SK-N-SH (cell line): ENCODE data around the gene AIPL1. TPM values are rescaled to one million over a fixed set of nuclear protein-coding genes. Genes with fewer than 3 reads are reported as not detected.

Experiments
- CTCF ChIA-PET: fragments of 300-600, 350-600 bp; formaldehyde crosslinking; extraction: SDS; loops from one replicate; lab custom pipeline; 2021; lab: Yijun Ruan, JAX
- POLR2A ChIA-PET: fragments of 350-600 bp; sonication (Branson Sonifier 250); formaldehyde crosslinking; extraction: SDS; loops from one replicate; lab custom pipeline; 2020; ENCODE audit warnings: antibody characterized with exemption, inconsistent platforms; lab: Yijun Ruan, JAX
- DNase-seq: peaks from one replicate; pipeline ENCODE4 v3.0.0; 2012
- H2AFZ ChIP-seq: fragments of 200-600 bp; sonication (generic); 2 replicates; pipeline ENCODE4 v1.8.1; 2016; ENCODE audit warnings: antibody characterized with exemption, mild to moderate bottlenecking, low read depth
- H3F3A ChIP-seq: fragments of 200-600 bp; sonication (generic); replicated peaks from 2 replicates; pipeline ENCODE3; 2016; ENCODE audit warnings: antibody characterized with exemption, mild to moderate bottlenecking; ENCODE audit not compliant: insufficient read depth
- H3K27ac ChIP-seq, 2 experiments: fragments of 200-500 bp in 1 of 2; fragments of 200-600 bp in 1 of 2; sonication (Bioruptor generic) in 1 of 2; sonication (generic), shearing (Covaris generic) in 1 of 2; 2 replicates each; pipeline versions ENCODE4 v1.5.1 to v1.6.1; 2014 to 2016; ENCODE audit warnings: low read depth in 2 of 2, inconsistent platforms in 1 of 2, low read length in 1 of 2, mild to moderate bottlenecking in 1 of 2, mixed read lengths in 1 of 2
- H3K27me3 ChIP-seq: fragments of 200-600 bp; sonication (generic), shearing (Covaris generic); 2 replicates; pipeline ENCODE4 v1.6.1; 2016; ENCODE audit warnings: mixed run types; ENCODE audit not compliant: insufficient read depth
- H3K36me3 ChIP-seq, 2 experiments: fragments of 200-500 bp in 1 of 2; fragments of 200-600 bp in 1 of 2; sonication (Bioruptor generic) in 1 of 2; sonication (generic) in 1 of 2; replicated peaks in 1 of 2; 2 replicates each; pipeline versions ENCODE3 to v1.5.1; 2014 to 2016; ENCODE audit warnings: low read length in 1 of 2, mild to moderate bottlenecking in 1 of 2; ENCODE audit not compliant: insufficient read depth in 2 of 2, control insufficient read depth in 1 of 2
- H3K4me1 ChIP-seq, 2 experiments: fragments of 200-500 bp in 1 of 2; fragments of 200-600 bp in 1 of 2; sonication (Bioruptor generic) in 1 of 2; sonication (generic), shearing (Covaris generic) in 1 of 2; 2 replicates each; pipeline versions ENCODE4 v1.5.1 to v1.6.1; 2014 to 2016; ENCODE audit warnings: low read depth in 1 of 2, low read length in 1 of 2, mixed run types in 1 of 2; ENCODE audit not compliant: insufficient read depth in 2 of 2, control insufficient read depth in 1 of 2
- H3K4me2 ChIP-seq: fragments of 200-600 bp; sonication (generic), shearing (Covaris generic); 2 replicates; pipeline ENCODE4 v1.6.1; 2017; ENCODE audit warnings: mixed run types
- H3K4me3 ChIP-seq, 2 experiments: fragments of 200-500 bp in 1 of 2; fragments of 200-600 bp in 1 of 2; sonication (Bioruptor generic) in 1 of 2; sonication (generic), shearing (Covaris generic) in 1 of 2; 2 replicates each; pipeline versions ENCODE4 v1.5.1 to v1.8.1; 2014 to 2016; ENCODE audit warnings: low read depth in 2 of 2, inconsistent platforms in 1 of 2, low read length in 1 of 2, mild to moderate bottlenecking in 1 of 2, mixed read lengths in 1 of 2, moderate library complexity in 1 of 2
- H3K79me2 ChIP-seq: fragments of 200-600 bp; sonication (generic); 2 replicates; pipeline ENCODE4 v1.8.1; 2017; ENCODE audit warnings: mild to moderate bottlenecking; ENCODE audit not compliant: insufficient read depth
- H3K9ac ChIP-seq: fragments of 200-600 bp; sonication (generic); 2 replicates; pipeline ENCODE4 v1.6.1; 2017; ENCODE audit warnings: mixed run types
- H3K9me2 ChIP-seq: fragments of 200-600 bp; sonication (generic); 2 replicates; pipeline ENCODE4 v1.6.1; 2017; ENCODE audit warnings: mixed run types
- H3K9me3 ChIP-seq: fragments of 200-600 bp; sonication (generic); 2 replicates; pipeline ENCODE4 v1.6.1; 2017; ENCODE audit warnings: mixed run types, mild to moderate bottlenecking, moderate library complexity
- H4K20me1 ChIP-seq: fragments of 200-600 bp; sonication (generic); 2 replicates; pipeline ENCODE4 v1.6.1; 2017; ENCODE audit warnings: mild to moderate bottlenecking, mixed run types; ENCODE audit not compliant: insufficient read depth
- CTCF ChIP-seq: fragments of 200-600 bp; sonication (generic); IDR thresholded peaks from 2 replicates; pipeline ENCODE4 v1.6.1; 2017; ENCODE audit warnings: antibody characterized with exemption, mild to moderate bottlenecking, moderate library complexity
- ELF1 ChIP-seq: IDR thresholded peaks from 2 replicates; pipeline ENCODE4 v1.4.0; 2012
- FOSL2 ChIP-seq: IDR thresholded peaks from 2 replicates; pipeline ENCODE4 v1.4.0; 2012; ENCODE audit warnings: low read depth, mild to moderate bottlenecking, moderate library complexity, borderline replicate concordance
- IRF3 ChIP-seq: fragments of 150-350 bp; IDR thresholded peaks from 2 replicates; pipeline ENCODE4 v1.6.1; 2016; ENCODE audit warnings: mild to moderate bottlenecking, low read depth, low read length
- MAX ChIP-seq: IDR thresholded peaks from 2 replicates; pipeline ENCODE4 v1.4.0; 2012; ENCODE audit warnings: low read depth
- PBX3 ChIP-seq: IDR thresholded peaks from 2 replicates; pipeline ENCODE4; 2012
- POLR2AphosphoS5 ChIP-seq: IDR thresholded peaks from 2 replicates; pipeline ENCODE4 v1.6.1; 2012; ENCODE audit warnings: low read depth, low read length
- RAD21 ChIP-seq: IDR thresholded peaks from 2 replicates; pipeline ENCODE4 v1.6.1; 2012; ENCODE audit warnings: mild to moderate bottlenecking, low read length
- RXRA ChIP-seq: IDR thresholded peaks from 2 replicates; pipeline ENCODE4 v1.4.0; 2012; ENCODE audit warnings: low read depth, mild to moderate bottlenecking, borderline replicate concordance
- SIN3A ChIP-seq: IDR thresholded peaks from 2 replicates; pipeline ENCODE4 v1.6.1; 2012; ENCODE audit warnings: low read depth, mild to moderate bottlenecking, low read length, moderate library complexity, borderline replicate concordance
- SMC3 ChIP-seq: IDR thresholded peaks from 2 replicates; pipeline ENCODE4 v1.6.1; 2012; ENCODE audit warnings: low read depth, low read length, improper control_type of control experiment
- TAF1 ChIP-seq: IDR thresholded peaks from 2 replicates; pipeline ENCODE4 v1.6.1; 2012; ENCODE audit warnings: low read depth, mild to moderate bottlenecking, low read length, moderate library complexity, borderline replicate concordance
- USF1 ChIP-seq: IDR thresholded peaks from 2 replicates; pipeline ENCODE4 v1.4.0; 2012; ENCODE audit warnings: low read depth, borderline replicate concordance
- YY1 ChIP-seq: IDR thresholded peaks from 2 replicates; pipeline ENCODE4 v1.4.0; 2012; ENCODE audit warnings: low read depth, mild to moderate bottlenecking
- WGBS: methylation state at CpG from one replicate; pipeline ENCODE4 v1.1.6; 2017; ENCODE audit warnings: low lambda C conversion rate; 5-methylcytosine and 5-hydroxymethylcytosine counted together
- polyA plus RNA-seq, 3 experiments: library from polyadenylated mRNA; depleted of rRNA; stranded (reverse); fragments of >200 nt; gene quantifications; 2 replicates each; pipeline ENCODE4 v1.2.3, GENCODE V29; 2012

AIPL1 gene
- polyA plus RNA-seq, 1 of the 3 experiments (the other 2 are of a cell fraction) = not detected

GRCh38 chr17:6422654-6423241 lies 12.2 kb downstream of the AIPL1 start:
- Histone ChIP-seq H3K9ac (no peak overlapping the region), H3K79me2 (no peaks in the 10 kb centered on the region), H3K9me3 (no peaks in the 10 kb centered on the region), H3K4me2 (no peak overlapping the region), H4K20me1 (no peaks in the 10 kb centered on the region), H3K4me3 (no peak overlapping the region), H3K4me1 (no peaks in the 10 kb centered on the region), H3K9me2 (no peaks in the 10 kb centered on the region), H2AFZ (no peak overlapping the region), H3K27ac (no peak overlapping the region), H3K27me3 (peaks cover 47% of the 10 kb centered on the region), H3F3A (no peaks in the 10 kb centered on the region), H3K36me3 (no peaks in the 10 kb centered on the region)
- WGBS = 42% methylated on average over 10 of the region's 13 CpGs
- CTCF ChIA-PET = interaction anchor here (0.6 to 3.1 kb wide), 21 partner anchors 9 to 923 kb away, joined by 3 to 14 read pairs (median 4); partner anchors contain the start of genes AIPL1 and NLRP1
- POLR2A ChIA-PET = no interaction called here
- no peak for DNase-seq
- TF ChIP-seq USF1 = no peak
- TF ChIP-seq SIN3A = no peak
- no peak for TF ChIP-seq ELF1

GRCh38 chr17:6421700-6422604 lies 13.0 kb downstream of the AIPL1 start:
- Histone ChIP-seq H3K9me3 (no peaks in the 10 kb centered on the region), H3K9me2 (no peaks in the 10 kb centered on the region), H3K4me2 (no peak overlapping the region), H3K79me2 (no peaks in the 10 kb centered on the region), H3K27ac (no peak overlapping the region), H2AFZ (no peak overlapping the region), H3K36me3 (no peaks in the 10 kb centered on the region), H3K9ac (no peak overlapping the region), H3K4me3 (no peak overlapping the region; a peak in 1 of 4 replicates), H3K27me3 (peaks cover 55% of the 10 kb centered on the region), H3F3A (no peaks in the 10 kb centered on the region), H3K4me1 (no peaks in the 10 kb centered on the region), H4K20me1 (no peaks in the 10 kb centered on the region)
- POLR2A ChIA-PET = interaction anchor here (0.6 kb wide), 1 partner anchor 922 kb away, joined by 3 read pairs; no protein-coding TSS in a partner anchor
- DNase-seq = peak; percentile 89
- CTCF ChIA-PET = interaction anchor here (0.6 to 3.1 kb wide), 32 partner anchors 8 to 922 kb away, joined by 3 to 14 read pairs (median 4); partner anchors contain the start of genes AIPL1 and NLRP1
- TF ChIP-seq RXRA (no peak), IRF3 (no peak), PBX3 (no peak), SMC3 (peak; percentile 92), RAD21 (peak; percentile 93), TAF1 (no peak), YY1 (peak; percentile 45; the same call in 1 of the 2 replicates), MAX (no peak), POLR2AphosphoS5 (no peak), CTCF (peak; percentile 84), FOSL2 (no peak)
- WGBS = 4% methylated on average over 11 of the region's 13 CpGs
